22Rv1 (cell line): ENCODE results near the gene DLG3.

Source experiments
- H3K27ac ChIP-seq: fragments of 450-650 bp; 2 replicates; pipeline ENCODE4 v1.5.1; 2017
- ZFX ChIP-seq: fragments of 450-650 bp; IDR thresholded peaks from 2 replicates; pipeline ENCODE4 v1.6.1; 2017; ENCODE audit warnings: antibody characterized with exemption, borderline replicate concordance
- TF ChIP-seq, protein P1 (sequence below): fragments of 450-650 bp; IDR thresholded peaks from 2 replicates; pipeline ENCODE4 v1.5.1; 2017; ENCODE audit warnings: mild to moderate bottlenecking

The DLG3 gene

DNA sequence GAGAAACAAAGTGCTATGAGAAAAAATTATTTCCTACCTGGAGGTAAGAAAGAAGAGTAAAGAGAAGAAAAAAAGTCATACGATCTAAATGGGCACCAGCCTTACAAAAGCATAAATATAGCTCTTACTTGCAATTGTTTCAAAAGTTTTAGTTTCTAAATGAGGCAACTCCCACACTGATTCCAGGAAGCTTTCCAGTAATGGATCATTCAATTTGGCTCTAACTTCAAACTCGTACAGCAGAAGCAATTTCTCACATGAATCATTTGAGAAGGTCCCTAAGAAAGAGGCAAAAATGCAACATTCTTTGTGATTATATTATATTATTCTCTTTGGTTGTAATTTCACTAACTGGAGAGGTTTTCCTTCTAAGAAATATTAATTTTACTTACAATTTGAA, 109.9 kb downstream of the DLG3 start:
- no peak for TF ChIP-seq ZFX
- TF ChIP-seq, protein P1, sequence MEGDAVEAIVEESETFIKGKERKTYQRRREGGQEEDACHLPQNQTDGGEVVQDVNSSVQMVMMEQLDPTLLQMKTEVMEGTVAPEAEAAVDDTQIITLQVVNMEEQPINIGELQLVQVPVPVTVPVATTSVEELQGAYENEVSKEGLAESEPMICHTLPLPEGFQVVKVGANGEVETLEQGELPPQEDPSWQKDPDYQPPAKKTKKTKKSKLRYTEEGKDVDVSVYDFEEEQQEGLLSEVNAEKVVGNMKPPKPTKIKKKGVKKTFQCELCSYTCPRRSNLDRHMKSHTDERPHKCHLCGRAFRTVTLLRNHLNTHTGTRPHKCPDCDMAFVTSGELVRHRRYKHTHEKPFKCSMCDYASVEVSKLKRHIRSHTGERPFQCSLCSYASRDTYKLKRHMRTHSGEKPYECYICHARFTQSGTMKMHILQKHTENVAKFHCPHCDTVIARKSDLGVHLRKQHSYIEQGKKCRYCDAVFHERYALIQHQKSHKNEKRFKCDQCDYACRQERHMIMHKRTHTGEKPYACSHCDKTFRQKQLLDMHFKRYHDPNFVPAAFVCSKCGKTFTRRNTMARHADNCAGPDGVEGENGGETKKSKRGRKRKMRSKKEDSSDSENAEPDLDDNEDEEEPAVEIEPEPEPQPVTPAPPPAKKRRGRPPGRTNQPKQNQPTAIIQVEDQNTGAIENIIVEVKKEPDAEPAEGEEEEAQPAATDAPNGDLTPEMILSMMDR: no peak
- H3K27ac ChIP-seq: no peak overlapping the region

- TF ChIP-seq, protein P1: no peak
- no peak for TF ChIP-seq ZFX
- no peak overlapping the region for H3K27ac ChIP-seq
Observed at GRCh38 chrX:70554948-70555347, 110.3 kb downstream of the DLG3 start.
